HG02884 (cell line): ENCODE measurements around the gene PRKCE.

Experiments
- ATAC-seq: cut with Tn5 transposase; IDR thresholded peaks from one replicate; pipeline ENCODE4 v1.9.1; 2021; ENCODE audit warnings: mild to moderate bottlenecking, moderate library complexity; ENCODE audit not compliant: unreplicated experiment

The PRKCE gene

DNA sequence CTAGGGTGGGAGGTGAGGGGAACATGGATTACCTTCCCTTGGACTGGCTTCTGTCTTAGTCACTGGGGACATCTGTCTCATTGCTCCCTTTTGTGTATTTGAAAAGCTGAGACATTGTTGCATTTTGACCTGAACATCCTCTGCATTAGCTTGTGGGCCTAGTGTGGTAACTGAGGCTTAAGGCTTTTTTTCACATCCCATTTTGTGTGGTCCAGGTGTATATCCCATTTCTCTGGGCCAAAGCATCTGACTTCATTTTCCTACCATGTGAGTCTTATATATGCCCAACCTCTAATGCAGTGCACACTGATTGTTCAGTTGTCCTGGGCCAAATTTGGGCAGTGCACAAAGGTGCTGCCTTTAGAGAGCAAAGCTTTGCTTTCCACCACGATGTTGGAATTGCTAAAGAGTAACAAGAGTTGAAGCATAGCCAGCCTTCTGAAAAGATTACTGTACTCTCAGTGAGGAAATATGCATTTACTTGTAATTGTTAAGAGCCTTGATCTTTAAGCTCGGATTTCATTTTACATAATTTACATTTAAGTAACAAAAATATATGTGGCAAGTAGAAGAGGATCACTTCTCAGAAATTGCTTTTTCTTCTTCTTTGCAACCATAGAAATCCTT is 13.3 kb downstream of the PRKCE start:
- ATAC-seq = no peak

DNA sequence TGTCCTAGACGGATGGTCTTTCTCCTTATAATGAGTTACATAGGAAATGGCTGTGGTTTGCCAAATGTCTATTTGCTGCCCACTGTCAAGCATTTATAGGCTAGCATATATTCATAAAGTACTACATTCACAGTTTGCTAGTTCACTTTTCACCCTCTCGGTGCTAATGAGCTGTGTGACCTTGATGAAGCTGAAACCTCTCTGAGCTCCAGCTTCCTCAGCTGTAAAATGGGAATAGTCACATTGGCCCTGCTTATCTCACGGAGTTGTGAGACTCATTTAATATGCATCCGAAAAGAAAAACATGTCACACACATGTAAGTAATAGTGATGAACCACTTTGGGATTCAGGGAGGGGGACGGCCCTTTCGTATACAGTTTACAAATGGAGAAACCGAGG is 17.0 kb downstream of the PRKCE start:
- no peak for ATAC-seq

GRCh38 chr2:45669032-45669486 is 17.6 kb downstream of the PRKCE start:
- no peak for ATAC-seq

DNA sequence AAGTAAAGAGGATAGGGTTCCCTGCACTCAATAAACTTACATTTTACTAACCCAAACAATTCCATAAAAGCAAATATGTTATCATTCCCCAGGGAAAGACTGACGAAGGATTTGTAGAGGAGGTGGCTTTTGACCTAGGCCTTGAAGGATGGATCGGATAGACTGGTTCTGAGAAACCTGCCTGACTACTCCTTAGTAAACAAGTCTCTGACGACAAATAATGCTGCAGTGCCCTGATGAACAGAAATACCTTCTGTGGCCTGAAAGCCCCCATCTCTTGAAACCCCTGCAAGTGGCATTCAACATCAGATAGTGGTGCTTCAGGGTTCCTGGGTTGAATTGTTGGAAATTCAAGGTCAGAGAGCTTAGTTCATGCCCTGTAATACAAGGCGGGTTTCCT is 19.2 kb downstream of the PRKCE start:
- ATAC-seq = no peak

DNA sequence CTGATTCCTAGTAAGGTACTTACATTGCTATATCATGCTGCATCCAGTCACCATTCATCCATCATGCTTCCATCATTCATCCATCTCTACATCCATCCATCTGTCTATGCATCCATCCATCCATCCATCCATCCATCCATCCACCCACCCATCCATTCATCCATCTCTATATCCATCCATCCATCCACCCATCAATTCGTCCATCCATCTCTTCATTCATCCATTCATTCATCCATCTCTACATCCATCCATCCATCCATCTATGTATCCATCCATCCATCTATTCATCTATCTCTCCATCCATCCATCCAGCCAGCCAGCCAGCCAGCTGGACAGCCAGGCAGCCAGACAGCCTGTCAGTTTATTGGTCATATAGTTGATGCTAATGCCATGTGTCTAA is 20.7 kb downstream of the PRKCE start:
- no peak for ATAC-seq

DNA sequence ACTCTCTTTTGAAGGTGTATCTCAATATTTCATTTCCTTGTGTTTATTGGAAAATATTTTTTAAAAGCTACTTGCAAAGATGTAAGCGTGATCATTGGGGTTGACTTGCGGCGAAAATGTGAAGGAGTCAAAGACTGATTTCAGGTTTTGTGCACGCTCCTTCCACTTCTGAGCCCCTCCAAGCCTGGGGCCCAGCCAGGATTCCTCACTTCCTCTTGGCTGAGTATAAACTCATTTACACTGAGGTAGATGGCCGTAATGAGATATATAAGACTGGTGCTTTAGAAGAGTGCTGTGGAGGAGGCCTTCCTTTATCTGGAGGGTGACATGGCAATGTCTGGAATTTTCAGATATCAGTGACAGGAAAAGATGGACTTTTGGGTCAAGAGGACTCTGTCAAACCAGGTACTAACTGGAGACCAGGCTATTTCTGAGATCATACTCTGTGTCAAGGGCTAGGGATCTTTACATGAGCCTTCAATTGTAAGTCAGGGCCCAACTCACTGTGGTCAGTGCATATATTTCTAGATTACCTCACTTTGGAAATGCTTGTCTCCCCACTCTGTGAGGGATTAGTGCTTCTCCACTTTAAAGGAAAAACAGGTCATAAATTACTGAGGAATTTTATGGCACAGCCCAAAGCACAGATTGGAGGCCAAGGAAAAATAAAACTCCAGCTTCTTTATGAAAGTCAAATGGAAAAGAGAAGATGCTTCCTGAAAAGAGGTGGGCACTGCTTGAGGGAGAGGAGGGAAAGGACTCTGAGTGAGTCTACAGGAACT is 22.8 kb downstream of the PRKCE start:
- no peak for ATAC-seq

DNA sequence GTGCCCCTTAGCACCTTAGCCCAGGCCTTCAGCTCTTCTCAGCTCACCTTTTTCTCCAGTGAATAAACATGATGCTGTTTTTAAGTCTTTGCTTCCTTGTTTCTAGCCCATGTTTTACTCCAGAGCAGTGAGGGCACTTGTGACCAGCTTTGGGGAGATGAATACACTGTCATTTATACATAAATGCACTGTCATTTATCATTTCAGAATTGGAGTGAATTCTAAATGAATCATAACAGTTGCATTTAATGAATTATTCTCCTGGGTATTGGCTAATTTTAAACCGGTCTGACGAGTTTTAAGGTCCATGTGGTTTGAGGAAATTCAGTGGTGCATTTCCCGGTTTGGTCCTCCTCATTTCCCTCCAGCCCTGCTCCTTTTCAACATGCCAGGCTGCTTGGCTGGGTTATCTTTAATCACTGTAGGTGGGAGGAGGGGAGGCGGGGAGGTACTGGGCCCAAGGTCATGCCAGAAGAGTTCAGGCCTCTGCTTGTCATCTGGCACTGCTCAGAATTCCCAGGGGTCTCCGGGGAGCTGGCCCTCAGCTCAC is 23.9 kb downstream of the PRKCE start:
- ATAC-seq = no peak

- no peak for ATAC-seq
These were observed 24.6 kb downstream of the PRKCE start for GRCh38 chr2:45676088-45676487.

DNA sequence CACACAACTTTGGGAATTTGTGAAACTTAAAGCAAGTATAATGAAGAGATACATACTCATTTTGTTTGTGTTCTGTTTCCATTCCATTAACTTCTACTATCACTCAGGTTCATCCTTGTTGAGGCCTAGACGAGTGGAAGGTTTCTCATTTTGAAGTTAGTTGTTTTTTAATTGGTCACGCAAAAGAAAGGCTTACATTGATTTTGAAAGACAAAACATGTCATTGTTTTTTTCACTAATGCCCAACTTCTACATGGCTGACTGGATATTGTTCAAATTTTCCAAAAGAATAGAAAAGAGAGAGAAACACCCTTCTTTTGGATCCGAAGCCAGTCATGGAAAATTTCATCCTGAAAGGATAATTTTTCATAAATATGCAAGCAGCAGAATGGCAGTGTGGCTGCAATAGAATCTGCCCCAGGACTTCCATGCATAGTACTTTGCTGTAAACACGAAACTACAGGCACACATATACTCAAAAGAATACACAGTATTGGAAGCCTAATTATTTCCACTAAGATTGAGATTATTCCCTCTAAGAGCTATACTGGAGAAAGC is 27.4 kb downstream of the PRKCE start:
- ATAC-seq = no peak

DNA sequence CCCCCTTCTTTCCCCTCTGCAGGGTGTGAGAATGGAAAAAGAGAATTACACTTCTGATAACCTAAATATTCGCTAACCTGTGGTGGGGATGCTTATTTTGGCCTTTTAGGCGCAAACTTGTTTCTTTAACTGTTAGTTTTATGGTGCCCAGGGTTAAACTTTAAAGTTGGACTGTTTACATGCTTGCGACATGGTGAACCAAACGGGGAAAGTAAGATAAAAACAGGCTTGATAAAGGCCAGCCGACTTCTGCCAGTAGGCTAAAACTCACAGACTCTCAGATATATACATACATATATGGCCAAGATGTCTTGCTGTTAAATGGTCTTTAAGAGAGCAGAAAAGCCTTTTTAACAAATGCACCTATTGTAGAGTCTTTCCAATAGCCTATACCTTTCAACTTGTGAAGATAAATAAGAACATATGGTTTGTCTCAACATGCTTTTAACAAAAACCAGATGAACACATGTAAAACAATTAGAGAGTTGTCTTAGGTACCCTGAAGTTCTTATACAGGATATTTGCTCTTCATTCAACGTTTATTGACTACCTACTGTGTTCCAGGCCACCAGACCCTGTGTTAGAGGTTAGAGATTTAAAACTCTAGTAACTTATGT is 29.0 kb downstream of the PRKCE start:
- ATAC-seq = no peak

DNA sequence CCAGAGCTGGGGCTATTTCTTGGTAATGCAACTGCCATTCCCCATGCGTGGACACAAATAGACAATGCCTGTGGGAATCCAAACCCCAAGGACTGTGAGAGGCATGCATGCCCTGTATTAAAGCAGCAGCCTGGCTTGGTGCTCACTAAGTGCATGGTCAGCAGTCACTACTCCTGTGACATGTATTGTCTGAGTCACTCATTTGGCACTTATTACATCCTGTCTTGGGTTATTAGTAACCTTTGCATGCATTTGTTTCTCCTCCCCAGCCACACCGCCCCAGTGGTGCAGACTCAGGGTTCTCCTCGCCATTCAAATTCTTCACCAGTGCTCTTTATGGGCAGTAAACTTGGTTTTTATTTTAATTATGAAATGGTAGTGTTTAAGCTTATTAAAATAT is 30.2 kb downstream of the PRKCE start:
- ATAC-seq = peak; percentile 70

DNA sequence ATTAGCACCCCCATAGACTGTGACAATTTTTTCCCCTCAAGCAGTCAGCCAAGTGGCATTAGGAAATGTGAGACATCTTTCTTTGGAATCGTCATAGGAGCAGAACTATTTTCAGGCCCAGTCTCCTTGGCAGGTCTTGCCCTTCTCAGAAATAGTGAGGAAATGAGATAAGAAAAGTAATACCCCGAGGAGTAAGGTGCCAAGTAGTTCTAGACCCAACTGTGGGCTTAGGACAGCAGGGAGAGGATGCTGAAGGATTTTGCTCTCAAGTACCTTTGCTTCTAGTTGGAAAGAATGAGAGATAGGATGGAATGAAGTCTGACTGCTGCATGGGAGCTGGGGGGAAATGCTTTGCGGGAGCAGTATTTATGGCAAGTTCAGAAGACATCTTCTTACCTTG is 31.8 kb downstream of the PRKCE start:
- ATAC-seq = no peak

DNA sequence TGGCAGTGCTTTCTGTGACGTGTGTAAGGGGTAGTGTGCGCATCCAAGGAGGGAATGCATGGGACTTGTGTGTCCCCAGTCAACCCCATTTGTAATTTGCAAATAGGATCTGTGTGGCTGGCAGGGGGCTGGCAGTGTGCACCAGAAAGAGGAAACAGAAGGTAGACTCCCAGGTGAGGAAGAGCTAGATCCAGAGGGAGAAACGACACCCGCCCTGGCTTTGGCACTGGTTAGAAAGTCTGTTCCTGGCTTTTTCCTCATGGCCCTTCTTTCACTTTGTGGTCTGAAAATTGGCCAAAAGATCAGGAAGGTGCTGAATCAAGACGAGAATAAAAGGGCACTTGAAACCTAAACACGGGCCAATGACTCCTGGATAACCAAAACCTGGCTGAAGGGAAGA is 33.3 kb downstream of the PRKCE start:
- ATAC-seq = no peak

GRCh38 chr2:45685260-45685659 is 33.8 kb downstream of the PRKCE start:
- no peak for ATAC-seq

- no peak for ATAC-seq
These were observed 36.5 kb downstream of the PRKCE start for GRCh38 chr2:45687964-45688363.

DNA sequence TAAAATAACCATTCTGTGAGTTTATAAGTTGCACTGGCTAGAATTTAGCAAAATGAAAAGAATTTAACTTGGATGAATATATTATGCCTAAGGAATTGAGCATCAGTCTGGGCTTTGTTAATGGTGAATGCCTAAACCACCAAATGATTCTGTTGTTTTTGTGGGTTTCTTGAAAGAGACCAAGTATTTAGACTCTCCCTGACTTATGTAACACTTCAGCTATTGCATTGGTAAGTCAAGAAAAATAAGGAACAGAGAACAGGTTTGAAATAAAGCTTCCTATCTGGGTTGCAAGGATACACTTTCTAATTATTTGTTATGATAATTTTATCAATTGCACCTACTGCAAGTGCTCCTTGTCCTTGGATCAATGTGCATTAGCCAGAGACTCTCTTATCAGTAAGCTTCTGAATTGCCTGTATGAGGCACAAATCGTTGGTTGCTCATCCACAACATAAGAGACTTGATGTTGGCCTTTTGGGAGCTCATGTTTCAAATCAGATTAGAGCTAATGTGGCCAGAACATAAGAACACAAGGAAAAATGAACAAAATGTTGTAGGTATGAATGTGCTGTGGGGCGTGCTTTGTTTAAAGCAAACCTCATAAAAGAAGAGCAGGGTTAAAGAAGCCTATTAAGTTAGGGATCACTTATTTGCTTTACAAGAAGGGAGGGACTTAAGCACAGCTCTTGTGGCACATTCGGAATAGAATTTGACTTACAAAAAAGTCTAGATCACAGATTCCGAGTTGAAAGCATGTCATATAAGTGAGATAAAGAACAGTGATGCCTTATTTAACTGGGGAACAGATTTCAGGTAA is 37.2 kb downstream of the PRKCE start:
- ATAC-seq = no peak

DNA sequence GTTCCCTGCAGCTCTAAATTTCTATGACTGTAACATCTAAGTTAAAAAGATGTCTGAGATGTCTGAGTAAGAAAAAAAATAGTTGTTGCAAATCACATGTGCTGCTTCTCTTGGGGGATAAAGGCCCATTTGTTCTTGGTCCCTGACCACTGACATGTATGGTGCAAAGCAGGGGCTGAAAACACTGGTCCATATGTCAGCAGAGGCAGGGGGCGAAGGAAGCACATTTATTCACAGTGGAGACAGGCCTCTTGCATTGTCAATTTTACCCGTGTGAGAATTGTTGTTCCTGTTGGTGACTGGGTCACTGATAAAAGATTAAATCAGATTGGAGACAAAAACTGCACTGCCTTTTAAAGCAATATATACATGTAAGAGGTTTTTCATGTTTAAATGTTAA is 38.8 kb downstream of the PRKCE start:
- ATAC-seq = no peak

DNA sequence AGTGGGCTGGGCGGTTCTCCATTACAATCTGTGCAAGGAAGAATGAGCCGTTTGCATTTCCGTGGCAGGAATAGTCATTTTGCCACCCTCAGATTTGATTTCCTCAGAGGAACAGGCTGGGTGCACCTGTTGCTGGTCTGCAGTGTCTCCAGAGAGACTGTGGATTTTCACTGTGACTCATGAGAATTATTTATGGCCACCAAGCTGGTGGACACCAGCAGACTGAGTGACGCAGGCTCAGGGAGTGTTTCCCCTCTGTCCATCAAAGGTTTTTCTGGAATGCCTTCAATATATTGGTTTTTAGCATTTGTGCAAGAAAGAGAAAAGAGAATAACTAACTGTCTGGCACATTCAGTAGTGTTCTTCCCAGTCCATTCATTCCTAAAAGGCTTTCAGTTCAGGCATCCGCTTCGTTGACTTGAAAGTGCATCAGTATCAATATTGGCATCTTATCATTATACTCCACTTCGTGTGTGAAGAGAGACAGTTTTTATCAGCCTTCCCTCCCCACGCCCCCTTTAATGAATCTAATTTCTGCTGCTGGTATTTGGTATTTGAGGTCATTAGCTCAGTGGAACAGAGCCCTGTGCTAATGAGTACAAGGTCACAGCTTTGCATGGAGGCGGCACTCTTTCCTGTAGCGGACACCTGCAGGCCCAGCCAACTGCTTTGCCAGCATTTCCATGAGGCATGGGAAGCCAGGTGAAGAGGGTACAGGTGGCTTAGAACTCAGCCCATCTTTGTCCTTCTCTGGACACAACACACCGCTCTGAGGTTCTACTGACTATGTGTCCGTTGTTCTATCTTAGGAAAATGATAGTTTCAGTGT is 39.9 kb downstream of the PRKCE start:
- ATAC-seq = peak; percentile 47

DNA sequence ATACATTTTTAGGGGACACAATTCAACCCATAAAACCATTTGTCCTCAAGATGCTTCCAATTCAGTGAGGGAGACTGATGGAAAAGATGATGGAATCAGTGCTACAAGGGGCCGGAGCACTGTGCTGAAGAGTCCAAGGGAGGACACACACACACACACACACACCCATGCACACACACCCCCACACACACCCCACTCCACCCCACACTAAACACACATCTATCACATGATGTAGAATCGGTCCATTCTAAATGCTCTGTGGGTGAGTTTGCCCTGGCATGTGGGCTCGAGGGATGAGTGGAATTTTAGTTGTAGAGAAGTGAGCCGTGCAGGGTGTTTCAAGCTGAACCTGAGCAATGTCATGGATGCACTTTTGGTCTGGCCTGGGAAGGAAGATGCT is 41.1 kb downstream of the PRKCE start:
- no peak for ATAC-seq

DNA sequence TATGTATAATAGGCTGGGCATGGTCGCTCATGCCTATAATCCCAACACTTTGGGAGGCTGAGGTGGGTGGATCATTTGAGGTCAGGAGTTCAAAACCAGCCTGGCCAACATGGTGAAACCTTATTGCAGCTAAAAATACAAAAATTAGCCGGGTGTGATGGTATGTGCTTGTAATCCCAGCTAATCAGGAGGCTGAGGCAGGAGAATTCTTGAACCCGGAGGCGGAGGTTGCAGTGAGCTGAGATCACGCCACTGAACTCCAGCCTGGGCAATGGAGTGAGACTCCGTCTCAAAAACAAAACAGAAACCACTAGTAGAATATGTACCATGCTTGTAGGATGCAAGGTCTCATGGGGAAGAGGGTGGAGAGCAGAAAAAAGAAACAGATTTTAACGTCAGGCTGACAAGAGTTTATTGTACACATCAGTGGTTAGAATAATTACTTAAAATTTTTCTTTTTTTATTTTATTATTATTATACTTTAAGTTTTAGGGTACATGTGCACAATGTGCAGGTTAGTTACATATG is 44.1 kb downstream of the PRKCE start:
- ATAC-seq = peak; percentile 43
